HEK293 (cell line): ENCODE measurements around the gene SYNGAP1.

Experiments used
- HIC1 ChIP-seq: fragments of 450-650 bp; formaldehyde crosslinking; IDR thresholded peaks from 2 replicates; pipeline ENCODE4 v1.5.1; 2016; ENCODE audit warnings: missing biosample characterization, missing genetic modification characterization
- HOXD13 ChIP-seq: sonication (generic); formaldehyde crosslinking; IDR thresholded peaks from 2 replicates; pipeline ENCODE4 v1.8.0; 2022; ENCODE audit warnings: missing genetic modification reagents, borderline replicate concordance
- KLF8 ChIP-seq: fragments of 450-650 bp; formaldehyde crosslinking; IDR thresholded peaks from 2 replicates; pipeline ENCODE4 v1.5.1; 2016; ENCODE audit warnings: missing biosample characterization, missing genetic modification characterization
- MYNN ChIP-seq: fragments of 450-650 bp; formaldehyde crosslinking; IDR thresholded peaks from 2 replicates; pipeline ENCODE4 v1.5.1; 2016; ENCODE audit warnings: missing biosample characterization, missing genetic modification characterization, borderline replicate concordance
- TRIM28 ChIP-seq: IDR thresholded peaks from 2 replicates; pipeline ENCODE4 v1.6.1; 2011; ENCODE audit warnings: low read length, control low read depth, borderline replicate concordance
- TSHZ1 ChIP-seq: fragments of 450-650 bp; formaldehyde crosslinking; IDR thresholded peaks from 2 replicates; pipeline ENCODE4 v1.5.1; 2016; ENCODE audit warnings: missing biosample characterization, missing genetic modification characterization, borderline replicate concordance
- ZBTB10 ChIP-seq: fragments of 450-650 bp; formaldehyde crosslinking; IDR thresholded peaks from 2 replicates; pipeline ENCODE4 v1.5.1; 2016; ENCODE audit warnings: missing biosample characterization, missing genetic modification characterization
- ZBTB44 ChIP-seq: fragments of 450-650 bp; IDR thresholded peaks from 2 replicates; pipeline ENCODE4 v1.5.1; 2018; ENCODE audit warnings: missing biosample characterization, mild to moderate bottlenecking, missing genetic modification characterization
- ZBTB6 ChIP-seq: fragments of 450-650 bp; formaldehyde crosslinking; IDR thresholded peaks from 2 replicates; pipeline ENCODE4 v1.5.1; 2017; ENCODE audit warnings: missing biosample characterization, missing genetic modification characterization
- ZBTB8A ChIP-seq: fragments of 450-650 bp; formaldehyde crosslinking; IDR thresholded peaks from 2 replicates; pipeline ENCODE4 v1.5.1; 2016; ENCODE audit warnings: missing biosample characterization, missing genetic modification characterization
- ZNF138 ChIP-seq: fragments of 450-650 bp; formaldehyde crosslinking; IDR thresholded peaks from 2 replicates; pipeline ENCODE4 v1.5.1; 2016; ENCODE audit warnings: missing biosample characterization, missing genetic modification characterization, borderline replicate concordance
- ZNF16 ChIP-seq: fragments of 450-650 bp; formaldehyde crosslinking; IDR thresholded peaks from 2 replicates; pipeline ENCODE4 v1.5.1; 2016; ENCODE audit warnings: low read depth, missing biosample characterization, missing genetic modification characterization
- ZNF214 ChIP-seq: fragments of 450-650 bp; formaldehyde crosslinking; IDR thresholded peaks from 2 replicates; pipeline ENCODE4 v1.5.1; 2017; ENCODE audit warnings: missing biosample characterization, mild to moderate bottlenecking, missing genetic modification characterization, borderline replicate concordance
- ZNF239 ChIP-seq: fragments of 450-650 bp; formaldehyde crosslinking; IDR thresholded peaks from 2 replicates; pipeline ENCODE4 v1.5.1; 2016; ENCODE audit warnings: missing biosample characterization, missing genetic modification characterization
- ZNF350 ChIP-seq: fragments of 450-650 bp; formaldehyde crosslinking; IDR thresholded peaks from 2 replicates; pipeline ENCODE4 v1.5.0; 2017; ENCODE audit warnings: missing biosample characterization, mild to moderate bottlenecking, missing genetic modification characterization
- ZNF354C ChIP-seq: fragments of 450-650 bp; formaldehyde crosslinking; IDR thresholded peaks from 2 replicates; pipeline ENCODE4 v1.5.1; 2016; ENCODE audit warnings: missing biosample characterization, missing genetic modification characterization, low read depth, borderline replicate concordance
- ZNF433 ChIP-seq: fragments of 450-650 bp; formaldehyde crosslinking; IDR thresholded peaks from 2 replicates; pipeline ENCODE4 v1.5.1; 2016; ENCODE audit warnings: missing biosample characterization, missing genetic modification characterization, low read depth
- ZNF449 ChIP-seq: fragments of 450-650 bp; formaldehyde crosslinking; IDR thresholded peaks from 2 replicates; pipeline ENCODE4 v1.5.1; 2017; ENCODE audit warnings: missing biosample characterization, mild to moderate bottlenecking, missing genetic modification characterization, moderate library complexity
- ZNF521 ChIP-seq: fragments of 450-650 bp; formaldehyde crosslinking; IDR thresholded peaks from 2 replicates; pipeline ENCODE4 v1.5.1; 2017; ENCODE audit warnings: missing biosample characterization, mild to moderate bottlenecking, missing genetic modification characterization
- ZNF621 ChIP-seq: fragments of 450-650 bp; formaldehyde crosslinking; IDR thresholded peaks from 2 replicates; pipeline ENCODE4 v1.5.1; 2017; ENCODE audit warnings: missing biosample characterization, missing genetic modification characterization
- ZNF626 ChIP-seq: fragments of 450-650 bp; sonication (Bioruptor Pico); formaldehyde crosslinking; IDR thresholded peaks from 2 replicates; pipeline ENCODE4 v1.5.1; 2018; ENCODE audit warnings: missing biosample characterization, missing genetic modification characterization, inconsistent platforms
- ZNF629 ChIP-seq: fragments of 450-650 bp; formaldehyde crosslinking; IDR thresholded peaks from 2 replicates; pipeline ENCODE4 v1.5.1; 2017; ENCODE audit warnings: missing biosample characterization, missing genetic modification characterization
- ZNF792 ChIP-seq: fragments of 450-650 bp; formaldehyde crosslinking; IDR thresholded peaks from 2 replicates; pipeline ENCODE4 v1.5.1; 2016; ENCODE audit warnings: missing biosample characterization, missing genetic modification characterization
- ZNF837 ChIP-seq: fragments of 450-650 bp; formaldehyde crosslinking; IDR thresholded peaks from 2 replicates; pipeline ENCODE4 v1.5.1; 2016; ENCODE audit warnings: missing biosample characterization, missing genetic modification characterization
- ZSCAN23 ChIP-seq: fragments of 450-650 bp; formaldehyde crosslinking; IDR thresholded peaks from 2 replicates; pipeline ENCODE4 v1.5.1; 2016; ENCODE audit warnings: missing biosample characterization, missing genetic modification characterization

Gene SYNGAP1

GRCh38 chr6:33417903-33418689 lies 1.8 kb upstream of the SYNGAP1 start, which contains the start of gene CUTA (continued):
- TF ChIP-seq ZNF433 (tag by site-specific recombination), result no peak
- no peak for TF ChIP-seq TSHZ1 (tag by site-specific recombination)
- TF ChIP-seq ZNF621 (tag by site-specific recombination), result no peak
- TF ChIP-seq ZNF354C (tag by site-specific recombination), result no peak
- no peak for TF ChIP-seq ZNF449 (tag by site-specific recombination)
- no peak for TF ChIP-seq ZNF350 (tag by site-specific recombination)
- TF ChIP-seq KLF8, result peak; percentile 58; the same call in 1 of the 2 replicates
- TF ChIP-seq ZBTB10 (tag by site-specific recombination), result peak; percentile 99
- no peak for TF ChIP-seq ZBTB44 (tag by site-specific recombination)
- TF ChIP-seq ZBTB6 (tag by site-specific recombination), result no peak
- TF ChIP-seq HOXD13 (CRISPR knock-in tag), result no peak
- TF ChIP-seq ZNF138 (tag by site-specific recombination), result no peak
- no peak for TF ChIP-seq MYNN (tag by site-specific recombination)
- no peak for TF ChIP-seq ZNF214 (tag by site-specific recombination)
- peak; percentile 95 for TF ChIP-seq HIC1
- TF ChIP-seq ZNF626, result no peak
- TF ChIP-seq TRIM28, result no peak
- TF ChIP-seq ZNF629 (tag by site-specific recombination), result peak; percentile 77
- no peak for TF ChIP-seq ZSCAN23 (tag by site-specific recombination)
- no peak for TF ChIP-seq ZNF239 (tag by site-specific recombination)
- TF ChIP-seq ZNF792 (tag by site-specific recombination), result no peak
- TF ChIP-seq ZNF837 (tag by site-specific recombination), result no peak
- TF ChIP-seq ZNF16 (tag by site-specific recombination), result no peak
- peak; percentile 11; the same call in 1 of the 2 replicates for TF ChIP-seq ZBTB8A (tag by site-specific recombination)
- no peak for TF ChIP-seq ZNF521 (tag by site-specific recombination)
